Activated CD4-positive, alpha-beta T cell treated with anti-CD3 and anti-CD28 coated beads, Interleukin-10, Interleukin-2, amounts not matched to agents 100 ng/mL and 50 ng/mL, durations not matched to agents 16 hours and 8 hours (primary cell): ENCODE results near the gene ATG5.
A peak's percentile ranks its signal among the peaks of the same experiment; 100 is the strongest.
"Not testable (repeated sequence)": the region's sequence is repeated elsewhere in the genome, so short reads cannot be mapped to it uniquely, and the experiment has no call there.

Experiments used
- DNase-seq: peaks from one replicate; pipeline ENCODE4 v3.0.0-alpha.2; 2020

ATG5 gene

GRCh38 chr6:106256201-106256968 lies 69.2 kb downstream of the ATG5 start:
- no peak for DNase-seq

- no peak for DNase-seq
Observed at GRCh38 chr6:106255306-106255705, 70.3 kb downstream of the ATG5 start.

GRCh38 chr6:106254636-106255035 lies 70.9 kb downstream of the ATG5 start:
- no peak for DNase-seq

GRCh38 chr6:106253731-106254130 lies 71.8 kb downstream of the ATG5 start:
- no peak for DNase-seq

- no peak for DNase-seq
Observed at GRCh38 chr6:106253172-106253571, 72.4 kb downstream of the ATG5 start.

GRCh38 chr6:106252687-106253086 lies 72.9 kb downstream of the ATG5 start:
- no peak for DNase-seq

- DNase-seq = not testable (repeated sequence)
Observed at GRCh38 chr6:106251531-106252255, 73.9 kb downstream of the ATG5 start.

- no peak for DNase-seq
Observed at GRCh38 chr6:106250953-106251352, 74.6 kb downstream of the ATG5 start.

GRCh38 chr6:106249658-106250057 lies 75.9 kb downstream of the ATG5 start:
- peak; percentile 23 for DNase-seq

GRCh38 chr6:106247733-106248132 lies 77.8 kb downstream of the ATG5 start:
- DNase-seq = peak; percentile 66

- DNase-seq = peak; percentile 14
Observed at GRCh38 chr6:106247293-106247692, 78.3 kb downstream of the ATG5 start.

GRCh38 chr6:106244931-106245330 lies 80.6 kb downstream of the ATG5 start:
- DNase-seq = peak; percentile 77

- no peak for DNase-seq
Observed at GRCh38 chr6:106244521-106244920, 81.0 kb downstream of the ATG5 start.

GRCh38 chr6:106243261-106243660 lies 82.3 kb downstream of the ATG5 start:
- DNase-seq = no peak

GRCh38 chr6:106241498-106241897 lies 84.1 kb downstream of the ATG5 start:
- DNase-seq = no peak

- DNase-seq = no peak
Observed at GRCh38 chr6:106237286-106237685, 88.3 kb downstream of the ATG5 start.

- not testable (repeated sequence) for DNase-seq
Observed at GRCh38 chr6:106229876-106230445, 95.6 kb downstream of the ATG5 start.

- peak; percentile 10 for DNase-seq
Observed at GRCh38 chr6:106227612-106228507, 97.7 kb downstream of the ATG5 start.

GRCh38 chr6:106226676-106227075 lies 98.9 kb downstream of the ATG5 start:
- DNase-seq = no peak

GRCh38 chr6:106225581-106225980 lies 100.0 kb downstream of the ATG5 start:
- no peak for DNase-seq

GRCh38 chr6:106223300-106223930 lies 102.1 kb downstream of the ATG5 start:
- peak; percentile 78 for DNase-seq

GRCh38 chr6:106220485-106220884 lies 105.1 kb downstream of the ATG5 start:
- DNase-seq = no peak
